ENCODE measurements around the gene XXYLT1.

XXYLT1 gene

GRCh38 chr3:195057716-195058115 is 213.2 kb downstream of the XXYLT1 start:
- H3K4me3 ChIP-seq (ENCODE audit: low read depth, low read length, poor library complexity, severe bottlenecking), result no peak overlapping the region
- no peak for TF ChIP-seq EZH2 (IDR thresholded peaks at IDR 0.05; ENCODE audit: borderline replicate concordance, low read length)
- no peak for TF ChIP-seq CTCF (IDR thresholded peaks at IDR 0.05; ENCODE audit: low read length)
- H3K4me1 ChIP-seq (ENCODE audit: insufficient read depth, low read length, severe bottlenecking), result no peaks in the 10 kb centered on the region
- no peaks in the 10 kb centered on the region for H3K9me2 ChIP-seq (ENCODE audit: low read depth, low read length)
- no peaks in the 10 kb centered on the region for H3K9me3 ChIP-seq (ENCODE audit: low read length)
- H4K20me1 ChIP-seq (ENCODE audit: insufficient read depth, low read length), result no peaks in the 10 kb centered on the region
- H2AFZ ChIP-seq (ENCODE audit: low read length), result no peak overlapping the region
- H3K27me3 ChIP-seq (ENCODE audit: insufficient read depth, low read length), result no peaks in the 10 kb centered on the region; the same call in 1 of the 2 replicates
- H3K9ac ChIP-seq (ENCODE audit: low read length), result no peak overlapping the region
- H3K4me2 ChIP-seq (ENCODE audit: low read length), result no peak overlapping the region
- H3F3A ChIP-seq (ENCODE audit: insufficient read depth, low read length), result no peaks in the 10 kb centered on the region
- H3K36me3 ChIP-seq (ENCODE audit: insufficient read depth, low read length), result no peaks in the 10 kb centered on the region
- no peaks in the 10 kb centered on the region for H3K79me2 ChIP-seq (ENCODE audit: insufficient read depth, low read length)
- H3K27ac ChIP-seq (ENCODE audit: low read depth, low read length, poor library complexity, severe bottlenecking), result no peak overlapping the region

- no peaks in the 10 kb centered on the region for H3K36me3 ChIP-seq (ENCODE audit: insufficient read depth, low read length)
- H3F3A ChIP-seq (ENCODE audit: insufficient read depth, low read length), result no peaks in the 10 kb centered on the region
Measured at GRCh38 chr3:195056506-195056905, 214.5 kb downstream of the XXYLT1 start.

GRCh38 chr3:195054311-195054710 is 216.6 kb downstream of the XXYLT1 start:
- no peaks in the 10 kb centered on the region for H3K9me3 ChIP-seq (ENCODE audit: low read length)

More at GRCh38 chr3:195056506-195056905, 214.5 kb downstream of the XXYLT1 start:
- no peaks in the 10 kb centered on the region for H3K79me2 ChIP-seq (ENCODE audit: insufficient read depth, low read length)
- H3K9me3 ChIP-seq (ENCODE audit: low read length), result no peaks in the 10 kb centered on the region
- no peak overlapping the region for H3K4me2 ChIP-seq (ENCODE audit: low read length)
- H3K27ac ChIP-seq (ENCODE audit: low read depth, low read length, poor library complexity, severe bottlenecking), result no peak overlapping the region
- no peak overlapping the region for H3K4me3 ChIP-seq (ENCODE audit: low read depth, low read length, poor library complexity, severe bottlenecking)
- no peaks in the 10 kb centered on the region for H4K20me1 ChIP-seq (ENCODE audit: insufficient read depth, low read length)
- no peaks in the 10 kb centered on the region; the same call in 1 of the 2 replicates for H3K27me3 ChIP-seq (ENCODE audit: insufficient read depth, low read length)
- TF ChIP-seq CTCF (IDR thresholded peaks at IDR 0.05; ENCODE audit: low read length) (no peak), EZH2 (IDR thresholded peaks at IDR 0.05; ENCODE audit: borderline replicate concordance, low read length) (no peak)
- H3K9ac ChIP-seq (ENCODE audit: low read length), result no peak overlapping the region
- H2AFZ ChIP-seq (ENCODE audit: low read length), result no peak overlapping the region
- H3K4me1 ChIP-seq (ENCODE audit: insufficient read depth, low read length, severe bottlenecking), result no peaks in the 10 kb centered on the region
- no peaks in the 10 kb centered on the region for H3K9me2 ChIP-seq (ENCODE audit: low read depth, low read length)

More at GRCh38 chr3:195054311-195054710, 216.6 kb downstream of the XXYLT1 start:
- H3K79me2 ChIP-seq (ENCODE audit: insufficient read depth, low read length), result no peaks in the 10 kb centered on the region
- H3K9me2 ChIP-seq (ENCODE audit: low read depth, low read length), result no peaks in the 10 kb centered on the region
- H4K20me1 ChIP-seq (ENCODE audit: insufficient read depth, low read length), result no peaks in the 10 kb centered on the region
- H3K27me3 ChIP-seq (ENCODE audit: insufficient read depth, low read length), result no peaks in the 10 kb centered on the region; the same call in 1 of the 2 replicates
- TF ChIP-seq CTCF (IDR thresholded peaks at IDR 0.05; ENCODE audit: low read length) (no peak), EZH2 (IDR thresholded peaks at IDR 0.05; ENCODE audit: borderline replicate concordance, low read length) (no peak)
- no peak overlapping the region for H3K27ac ChIP-seq (ENCODE audit: low read depth, low read length, poor library complexity, severe bottlenecking)
- H3F3A ChIP-seq (ENCODE audit: insufficient read depth, low read length), result no peaks in the 10 kb centered on the region
- H3K4me2 ChIP-seq (ENCODE audit: low read length), result no peak overlapping the region
- H3K4me3 ChIP-seq (ENCODE audit: low read depth, low read length, poor library complexity, severe bottlenecking), result no peak overlapping the region
- H3K4me1 ChIP-seq (ENCODE audit: insufficient read depth, low read length, severe bottlenecking), result no peaks in the 10 kb centered on the region
- no peak overlapping the region for H2AFZ ChIP-seq (ENCODE audit: low read length)
- no peak overlapping the region for H3K9ac ChIP-seq (ENCODE audit: low read length)
- H3K36me3 ChIP-seq (ENCODE audit: insufficient read depth, low read length), result no peaks in the 10 kb centered on the region
